GM18951 (cell line): Measurements from ENCODE around the gene MEIKIN.
"Not testable (repeated sequence)": the region's sequence is repeated elsewhere in the genome, so short reads cannot be mapped to it uniquely, and the experiment has no call there.

Experiments used
- POLR2A ChIP-seq: IDR thresholded peaks from 4 replicates; pipeline ENCODE4 v1.6.1; 2011; ENCODE audit warnings: mild to moderate bottlenecking; ENCODE audit not compliant: insufficient read length, insufficient read depth; ENCODE audit errors: extremely low read depth
- in situ Hi-C: fragments of 300-500 bp; cut with MboI; formaldehyde crosslinking; loops from one replicate; pipeline ENCODE4 v1.12.0; 2022; ENCODE audit warnings: low sequenced_read_pairs, mixed read lengths, inconsistent platforms; ENCODE audit not compliant: unreplicated experiment

Gene MEIKIN

DNA sequence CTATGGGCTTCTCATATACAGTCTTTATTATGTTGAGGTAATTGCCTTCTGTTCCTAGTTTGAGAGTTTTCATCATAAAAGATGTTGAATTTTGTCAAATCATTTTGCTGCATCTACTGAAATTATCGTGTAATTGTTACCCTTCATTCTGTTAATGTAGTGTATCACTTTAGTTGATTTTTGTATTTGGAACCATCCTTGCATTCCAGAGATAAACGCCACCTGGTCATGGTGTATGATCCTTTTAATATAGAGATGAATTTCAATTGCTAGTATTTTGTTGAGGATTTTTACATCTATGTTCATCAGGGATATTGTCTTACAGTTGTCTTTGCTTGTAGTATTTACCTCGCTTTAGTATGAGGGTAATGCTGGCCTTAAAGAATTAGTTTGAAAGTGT is 19.3 kb downstream of the MEIKIN start:
- no peak for TF ChIP-seq POLR2A
- in situ Hi-C loops = no loop called here

DNA sequence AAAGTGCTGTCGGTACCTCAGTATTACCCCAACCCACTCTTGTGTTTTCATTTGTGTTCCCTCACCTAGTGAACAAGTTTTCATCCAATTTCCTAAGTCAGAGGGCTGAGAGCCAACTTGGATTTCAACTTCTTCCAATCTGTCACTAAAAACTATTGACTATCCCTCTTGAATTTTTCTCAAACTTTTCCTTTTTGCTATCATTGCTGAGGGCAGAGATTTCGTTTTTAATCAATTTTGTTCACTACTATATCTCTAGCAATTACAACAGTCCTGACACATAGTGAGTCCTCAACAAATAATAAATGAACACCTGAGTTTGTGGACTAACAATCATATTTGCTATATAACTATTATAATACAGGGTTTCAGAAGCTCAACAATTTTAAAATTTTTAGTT is 29.0 kb downstream of the MEIKIN start:
- no peak for TF ChIP-seq POLR2A
- in situ Hi-C loops = no loop called here

DNA sequence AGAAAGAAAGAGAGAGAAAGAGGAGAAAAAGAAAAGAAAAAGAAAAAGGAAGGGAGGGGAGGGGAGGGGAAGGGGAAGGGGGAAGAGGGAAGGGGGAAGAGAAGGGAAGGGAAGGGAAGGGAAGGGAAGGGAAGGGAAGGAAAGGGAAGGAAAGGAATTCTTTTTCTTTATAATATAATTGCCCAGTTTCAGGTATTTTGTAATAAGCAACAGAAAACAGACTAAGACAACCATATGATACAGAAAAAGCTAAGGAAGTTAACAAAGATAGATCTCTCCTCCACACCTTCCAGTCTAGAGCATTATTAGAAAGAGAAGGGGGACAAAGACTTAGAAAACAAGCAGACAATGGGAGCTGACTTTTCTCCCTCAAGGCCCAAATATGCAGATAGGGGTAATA is 31.0 kb downstream of the MEIKIN start:
- no peak for TF ChIP-seq POLR2A
- in situ Hi-C loops = no loop called here

DNA sequence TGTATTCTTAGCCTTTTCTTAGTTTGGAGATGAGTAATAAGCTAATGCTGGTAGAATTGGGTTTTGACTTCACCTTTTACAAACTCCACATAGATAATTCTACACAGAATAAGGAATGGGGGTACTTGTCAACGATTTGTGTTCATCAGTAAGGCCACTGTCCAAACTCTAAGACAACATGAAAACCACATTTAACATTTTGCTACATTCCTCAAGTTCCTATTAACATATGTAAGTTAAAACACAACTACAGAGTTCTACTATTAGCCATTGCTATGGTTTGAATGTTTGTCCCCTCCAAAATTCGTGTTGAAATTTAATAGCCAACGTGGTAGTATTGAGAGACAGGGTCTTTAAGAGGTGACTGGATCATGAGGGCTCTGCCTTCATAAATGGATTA is 31.9 kb downstream of the MEIKIN start:
- in situ Hi-C loops = no loop called here
- no peak for TF ChIP-seq POLR2A

DNA sequence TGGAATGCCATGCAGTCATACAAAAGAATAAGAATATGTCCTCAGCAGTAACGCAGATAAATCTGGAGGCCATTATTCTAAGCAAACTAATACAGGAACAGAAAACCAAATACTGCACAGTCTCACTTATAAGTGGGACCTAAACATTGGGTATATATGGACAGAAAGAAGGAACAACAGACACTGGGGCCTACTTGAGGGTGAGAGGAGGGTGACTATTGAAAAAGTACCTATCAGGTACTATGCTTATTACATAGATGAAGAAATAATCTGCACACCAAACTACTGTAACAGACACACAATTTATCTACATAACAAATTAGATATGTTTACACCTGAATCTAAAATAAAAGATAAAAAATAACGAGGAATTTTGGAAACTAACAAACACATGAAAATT is 38.8 kb downstream of the MEIKIN start:
- in situ Hi-C loops = no loop called here
- TF ChIP-seq POLR2A = no peak

DNA sequence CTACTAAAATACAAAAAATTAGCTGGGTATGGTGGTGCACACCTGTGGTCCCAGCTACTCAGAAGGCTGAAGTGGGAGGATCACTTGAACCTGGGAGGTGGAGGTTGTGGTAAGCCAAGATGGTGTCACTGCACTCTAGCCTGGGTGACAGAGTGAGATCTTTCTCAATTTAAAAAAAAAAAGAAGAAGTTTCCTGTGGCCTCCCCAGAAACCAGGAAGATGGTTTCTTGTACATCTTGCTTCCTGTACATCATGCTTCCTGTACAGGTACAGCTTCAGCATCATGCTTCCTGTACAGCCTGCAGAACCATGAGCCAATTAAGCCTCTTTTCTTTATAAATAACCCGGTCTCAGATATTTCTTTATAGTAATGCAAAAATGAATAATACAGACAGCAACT is 43.2 kb downstream of the MEIKIN start:
- in situ Hi-C loops = not testable (repeated sequence)

DNA sequence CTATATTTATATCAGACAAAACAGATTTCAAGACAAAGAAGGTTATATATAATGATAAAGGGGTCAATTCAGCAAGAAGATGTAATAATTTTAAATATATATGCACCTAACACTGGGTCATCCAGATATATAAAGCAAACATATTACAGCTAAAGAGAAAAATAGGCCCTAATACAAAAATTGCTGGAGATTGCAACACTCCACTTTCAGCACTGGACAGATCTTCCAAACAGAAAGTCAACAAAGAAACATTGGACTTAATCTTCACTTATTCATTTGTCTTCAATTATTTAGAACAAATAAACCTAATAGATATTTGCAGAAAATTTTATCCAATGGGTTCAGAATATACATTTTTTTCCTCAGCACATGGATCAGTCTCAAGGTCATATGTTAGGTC is 45.8 kb downstream of the MEIKIN start:
- in situ Hi-C loops = no loop called here
- no peak for TF ChIP-seq POLR2A

DNA sequence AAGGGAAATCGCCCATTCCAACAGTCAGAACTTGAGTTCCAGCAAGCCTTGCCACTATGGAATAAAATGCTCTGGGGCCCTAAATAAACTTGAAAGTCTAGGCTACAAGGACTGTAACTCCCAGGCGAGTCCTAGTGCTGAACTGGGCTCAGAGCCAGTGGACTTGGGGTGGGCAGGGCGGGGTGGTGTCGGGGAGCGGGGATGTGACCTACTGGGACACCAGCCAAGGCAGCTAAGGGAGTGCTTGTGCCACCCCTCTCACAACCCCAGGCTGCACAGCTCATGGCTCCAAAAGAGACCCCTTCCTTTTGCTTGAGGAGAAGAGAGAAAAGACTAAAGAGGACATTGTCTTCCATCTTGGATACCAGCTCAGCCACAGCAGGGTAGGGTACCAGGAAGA is 61.5 kb downstream of the MEIKIN start:
- no peak for TF ChIP-seq POLR2A
- in situ Hi-C loops = no loop called here

DNA sequence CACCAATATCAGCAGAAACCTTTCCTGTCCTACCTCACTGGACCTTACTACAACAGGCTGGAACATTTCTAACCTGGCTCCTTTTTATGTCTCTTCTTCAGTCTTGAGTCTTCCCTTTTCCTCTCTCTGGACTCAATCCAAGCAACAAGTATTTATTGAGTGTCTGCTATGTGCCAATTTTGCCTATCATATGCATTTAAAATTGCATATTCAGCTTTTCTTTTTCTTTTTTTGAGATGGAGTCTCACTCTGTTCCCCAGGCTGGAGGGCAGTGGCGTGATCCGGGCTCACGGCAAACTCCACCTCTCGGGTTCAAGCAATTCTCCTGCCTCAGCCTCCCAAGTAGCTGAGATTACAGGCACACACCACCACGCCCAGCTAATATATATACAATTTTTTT is 65.8 kb downstream of the MEIKIN start:
- in situ Hi-C loops = no loop called here
- no peak for TF ChIP-seq POLR2A

DNA sequence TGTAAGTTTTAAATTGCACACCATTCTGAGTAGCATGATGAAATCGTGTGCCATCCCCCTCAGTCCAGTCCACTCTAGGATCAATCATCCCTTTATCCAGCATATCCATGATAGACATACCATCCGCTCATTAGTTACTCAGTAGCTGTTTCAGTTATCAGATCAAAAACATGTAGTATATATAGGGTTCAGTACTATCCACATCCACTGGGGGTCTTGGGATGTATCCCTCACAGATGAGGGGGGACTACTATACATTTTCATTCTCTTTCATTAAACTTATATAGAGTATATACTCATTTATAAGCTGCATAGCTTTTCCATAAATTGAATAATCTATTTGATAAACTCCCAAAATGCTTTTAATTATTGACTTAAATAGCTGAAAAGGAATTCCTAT is 67.6 kb downstream of the MEIKIN start:
- in situ Hi-C loops = no loop called here
- no peak for TF ChIP-seq POLR2A

DNA sequence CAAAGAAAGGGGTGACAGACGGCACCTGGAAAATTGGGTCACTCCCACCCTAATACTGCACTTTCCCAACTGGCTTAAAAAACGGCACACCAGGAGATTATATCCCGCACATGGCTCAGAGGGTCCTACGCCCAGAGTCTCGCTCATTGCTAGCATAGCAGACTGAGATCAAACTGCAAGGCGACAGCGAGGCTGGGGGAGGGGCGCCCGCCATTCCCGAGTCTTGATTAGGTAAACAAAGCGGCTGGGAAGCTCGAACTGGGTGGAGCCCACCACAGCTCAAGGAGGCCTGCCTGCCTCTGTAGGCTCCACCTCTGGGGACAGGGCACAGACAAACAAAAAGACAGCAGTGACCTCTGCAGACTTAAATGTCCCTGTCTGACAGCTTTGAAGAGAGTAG is 74.2 kb downstream of the MEIKIN start:
- in situ Hi-C loops = not testable (repeated sequence)

DNA sequence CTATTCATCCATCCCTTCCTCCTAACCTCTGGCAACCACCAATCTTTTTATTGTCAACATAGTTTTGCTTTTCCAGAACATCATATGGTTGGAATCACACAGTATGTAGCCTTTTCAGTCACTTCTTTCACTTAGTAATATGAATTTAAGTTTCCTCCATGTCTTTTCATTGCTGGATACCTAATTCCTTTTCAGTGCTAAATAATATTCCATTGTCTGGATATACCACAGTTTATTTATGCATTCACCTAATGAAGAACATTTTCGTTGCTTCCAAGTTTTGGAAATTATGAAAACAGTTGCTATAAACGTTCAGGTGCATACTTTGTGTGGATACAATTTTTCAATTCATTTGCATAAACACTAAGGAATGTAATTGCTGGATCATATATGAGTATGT is 77.9 kb downstream of the MEIKIN start:
- in situ Hi-C loops = no loop called here
- no peak for TF ChIP-seq POLR2A

DNA sequence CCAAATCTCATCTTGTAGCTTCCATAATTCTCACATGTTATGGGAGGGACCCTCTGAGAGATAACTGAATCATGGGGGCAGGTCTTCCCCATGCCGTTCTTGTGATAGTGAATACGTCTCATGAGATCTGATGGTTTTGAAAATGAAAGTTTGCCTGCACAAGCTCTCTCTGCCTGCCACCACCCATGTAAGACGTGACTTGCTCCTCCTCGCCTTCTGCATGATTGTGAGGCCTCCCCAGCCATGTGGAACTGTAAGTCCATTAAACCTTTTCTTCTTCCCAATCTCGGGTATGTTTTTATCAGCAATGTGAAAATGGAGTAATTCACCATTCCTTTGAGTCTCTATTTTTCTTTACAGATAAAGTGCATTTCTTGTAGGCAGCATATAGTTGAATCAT is 81.8 kb downstream of the MEIKIN start:
- TF ChIP-seq POLR2A = no peak
- in situ Hi-C loops = no loop called here

DNA sequence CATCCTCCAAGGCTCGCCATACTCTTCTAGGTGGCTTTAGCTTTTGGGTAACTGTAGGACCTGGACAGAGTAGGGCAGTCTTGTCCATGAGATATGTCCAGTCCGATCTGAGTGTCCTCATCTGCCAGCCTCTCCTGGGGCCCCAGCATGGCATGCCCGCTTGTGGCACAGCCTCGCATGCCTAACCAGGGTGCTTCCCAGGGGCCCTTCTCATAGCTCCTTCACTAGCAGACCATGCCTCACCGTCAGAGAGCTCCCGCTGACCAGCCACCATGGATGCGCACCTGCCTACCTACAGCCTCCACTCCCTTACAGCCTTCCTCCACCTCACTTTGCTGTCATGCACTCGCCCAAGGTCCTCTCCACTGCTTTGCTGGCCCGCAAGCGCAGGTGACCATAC is 88.1 kb downstream of the MEIKIN start:
- no peak for TF ChIP-seq POLR2A
- in situ Hi-C loops = no loop called here

DNA sequence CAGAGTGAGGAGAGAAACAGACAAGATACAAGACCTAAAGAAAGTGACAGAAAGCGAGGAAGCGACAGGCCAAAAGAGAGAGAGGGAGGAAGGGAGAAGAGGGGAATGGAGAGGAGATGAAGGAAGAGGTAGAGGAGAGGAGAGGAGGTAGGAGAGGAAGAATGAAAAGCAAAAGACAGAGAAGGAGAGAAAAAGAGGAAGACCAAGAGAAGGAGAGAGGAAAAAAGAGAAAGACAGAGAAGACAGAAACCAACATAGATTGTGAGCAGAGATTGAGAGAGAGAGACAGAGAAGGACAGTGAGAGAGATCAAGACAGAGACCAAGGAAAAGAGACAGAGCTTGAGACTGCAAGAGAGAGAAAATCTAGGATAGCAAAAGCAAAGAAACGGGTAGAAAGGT is 90.0 kb downstream of the MEIKIN start:
- in situ Hi-C loops = no loop called here
- TF ChIP-seq POLR2A = no peak

DNA sequence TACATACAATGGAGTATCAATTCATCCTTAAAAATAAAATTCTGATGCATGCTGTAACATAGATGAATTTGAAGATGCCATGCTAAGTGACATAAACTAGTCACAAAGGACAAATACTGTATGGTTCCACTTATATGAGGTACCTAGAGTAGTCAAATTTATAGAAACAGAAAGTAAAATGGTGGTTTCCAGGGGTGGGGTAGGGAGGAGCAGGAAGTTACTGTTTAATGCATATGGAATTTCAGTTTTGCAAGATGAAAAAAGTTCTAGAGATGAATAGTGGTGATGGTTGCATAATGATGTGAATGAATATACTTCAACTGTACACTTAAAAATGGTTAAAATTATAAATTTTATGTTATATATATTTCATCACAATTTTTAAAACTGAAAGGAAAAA is 91.3 kb downstream of the MEIKIN start:
- no peak for TF ChIP-seq POLR2A
- in situ Hi-C loops = no loop called here

DNA sequence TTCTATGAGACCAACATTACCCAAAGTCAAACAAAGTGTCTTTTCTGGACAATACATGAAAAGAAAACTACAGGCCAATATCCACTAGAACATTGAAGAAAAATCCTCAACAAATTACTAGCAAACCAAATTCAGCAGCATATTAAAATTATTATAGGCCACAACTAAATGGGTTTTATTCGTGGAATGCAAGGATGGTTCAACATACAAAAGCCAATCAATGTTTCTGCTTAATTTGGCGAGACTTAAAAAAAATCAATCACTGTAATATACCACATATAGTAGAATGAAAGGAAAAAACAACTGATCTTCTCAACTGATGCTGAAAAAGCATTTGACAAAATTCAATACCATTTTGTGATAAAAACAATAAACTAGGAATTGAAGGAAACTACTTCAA is 96.8 kb downstream of the MEIKIN start:
- in situ Hi-C loops = no loop called here
- no peak for TF ChIP-seq POLR2A
